Stomach (tissue), 4 donors: Measurements from ENCODE around the gene PGLYRP2.

Source experiments
- POLR2A ChIP-seq, 4 donors: fragments of 450-650 bp; IDR thresholded peaks; one replicate each; pipeline ENCODE4 v1.6.1; 2016; ENCODE audit warnings: antibody characterized with exemption in 4 of 4, control low read depth in 2 of 4, mild to moderate bottlenecking in 1 of 4, moderate library complexity in 1 of 4
- TF ChIP-seq, protein P1 (sequence below), 7 experiments: fragments of 450-650 bp in 4 of 7; fragments of 200-600 bp in 3 of 7; sonication (generic) in 3 of 7; IDR thresholded peaks; one replicate each; pipeline ENCODE4 v1.5.1; 2016 to 2019; ENCODE audit warnings: antibody characterized with exemption in 7 of 7, control low read depth in 2 of 7, mild to moderate bottlenecking in 1 of 7

DNA sequence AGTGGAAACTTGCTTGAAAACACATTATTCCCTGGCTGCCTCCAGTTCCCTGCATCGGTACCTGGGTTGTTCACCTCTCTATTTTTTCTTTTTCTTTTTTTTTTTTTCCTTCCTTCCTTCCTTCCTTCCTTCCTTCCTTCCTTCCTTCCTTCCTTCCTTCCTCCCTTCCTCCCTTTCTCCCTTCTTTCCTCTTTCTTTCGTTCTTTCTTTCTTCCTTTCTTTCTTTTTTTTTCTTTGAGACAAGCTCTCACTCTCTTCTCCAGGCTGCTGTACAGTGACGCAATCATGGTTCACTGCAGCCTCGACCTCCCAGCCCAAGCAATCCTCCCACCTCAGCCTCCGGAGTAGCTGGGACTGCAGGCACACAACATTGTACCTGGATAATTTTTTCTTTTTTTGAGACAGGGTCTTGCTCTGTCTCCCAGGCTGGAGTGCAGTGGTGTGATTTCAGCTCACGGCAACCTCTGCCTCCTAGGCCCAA lies 11.5 kb downstream of the PGLYRP2 start:
- TF ChIP-seq, protein P1, sequence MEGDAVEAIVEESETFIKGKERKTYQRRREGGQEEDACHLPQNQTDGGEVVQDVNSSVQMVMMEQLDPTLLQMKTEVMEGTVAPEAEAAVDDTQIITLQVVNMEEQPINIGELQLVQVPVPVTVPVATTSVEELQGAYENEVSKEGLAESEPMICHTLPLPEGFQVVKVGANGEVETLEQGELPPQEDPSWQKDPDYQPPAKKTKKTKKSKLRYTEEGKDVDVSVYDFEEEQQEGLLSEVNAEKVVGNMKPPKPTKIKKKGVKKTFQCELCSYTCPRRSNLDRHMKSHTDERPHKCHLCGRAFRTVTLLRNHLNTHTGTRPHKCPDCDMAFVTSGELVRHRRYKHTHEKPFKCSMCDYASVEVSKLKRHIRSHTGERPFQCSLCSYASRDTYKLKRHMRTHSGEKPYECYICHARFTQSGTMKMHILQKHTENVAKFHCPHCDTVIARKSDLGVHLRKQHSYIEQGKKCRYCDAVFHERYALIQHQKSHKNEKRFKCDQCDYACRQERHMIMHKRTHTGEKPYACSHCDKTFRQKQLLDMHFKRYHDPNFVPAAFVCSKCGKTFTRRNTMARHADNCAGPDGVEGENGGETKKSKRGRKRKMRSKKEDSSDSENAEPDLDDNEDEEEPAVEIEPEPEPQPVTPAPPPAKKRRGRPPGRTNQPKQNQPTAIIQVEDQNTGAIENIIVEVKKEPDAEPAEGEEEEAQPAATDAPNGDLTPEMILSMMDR (IDR thresholded peaks at IDR 0.05): no peak
- no peak for TF ChIP-seq POLR2A (IDR thresholded peaks at IDR 0.05)
